AG10803 (cell line): ENCODE measurements around the gene ZBTB17.
A peak's percentile ranks its signal among the peaks of the same experiment; 100 is the strongest.

ENCODE experiments used
- DNase-seq: peaks from one replicate; pipeline ENCODE4 v3.0.0; 2010; ENCODE audit warnings: low read depth
- H3K4me3 ChIP-seq: 2 replicates; pipeline ENCODE4 v1.5.1; 2011; ENCODE audit warnings: mild to moderate bottlenecking, low read length, control low read depth
- CTCF ChIP-seq: conservative IDR thresholded peaks from 2 replicates; pipeline ENCODE4 v1.5.1; 2011; ENCODE audit warnings: mild to moderate bottlenecking, low read length, control low read depth, inconsistent platforms

Gene ZBTB17

GRCh38 chr1:16014509-16015482, 38.9 kb upstream of the ZBTB17 start:
- no peak overlapping the region for H3K4me3 ChIP-seq
- DNase-seq = no peak
- TF ChIP-seq CTCF = no peak

- no peak overlapping the region for H3K4me3 ChIP-seq
- no peak for TF ChIP-seq CTCF
- DNase-seq = no peak
Measured at GRCh38 chr1:16013908-16014258, 38.0 kb upstream of the ZBTB17 start.

- H3K4me3 ChIP-seq = peak overlapping the region; percentile 42
- TF ChIP-seq CTCF = no peak
- DNase-seq = peak; percentile 56
Measured at GRCh38 chr1:16013220-16013907, 37.5 kb upstream of the ZBTB17 start.

GRCh38 chr1:16012590-16013219, 36.8 kb upstream of the ZBTB17 start:
- peak; percentile 87 for DNase-seq
- H3K4me3 ChIP-seq = peak overlapping the region; percentile 42
- peak; percentile 20 for TF ChIP-seq CTCF

GRCh38 chr1:16011936-16012589, 36.2 kb upstream of the ZBTB17 start:
- no peak for TF ChIP-seq CTCF
- DNase-seq = no peak
- H3K4me3 ChIP-seq = peak overlapping the region; percentile 31; the same call in 1 of the 2 replicates

- H3K4me3 ChIP-seq = no peak overlapping the region
- no peak for DNase-seq
- no peak for TF ChIP-seq CTCF
Measured at GRCh38 chr1:16010837-16011236, 34.9 kb upstream of the ZBTB17 start.
